ENCODE measurements around the gene ARSB.

DNA sequence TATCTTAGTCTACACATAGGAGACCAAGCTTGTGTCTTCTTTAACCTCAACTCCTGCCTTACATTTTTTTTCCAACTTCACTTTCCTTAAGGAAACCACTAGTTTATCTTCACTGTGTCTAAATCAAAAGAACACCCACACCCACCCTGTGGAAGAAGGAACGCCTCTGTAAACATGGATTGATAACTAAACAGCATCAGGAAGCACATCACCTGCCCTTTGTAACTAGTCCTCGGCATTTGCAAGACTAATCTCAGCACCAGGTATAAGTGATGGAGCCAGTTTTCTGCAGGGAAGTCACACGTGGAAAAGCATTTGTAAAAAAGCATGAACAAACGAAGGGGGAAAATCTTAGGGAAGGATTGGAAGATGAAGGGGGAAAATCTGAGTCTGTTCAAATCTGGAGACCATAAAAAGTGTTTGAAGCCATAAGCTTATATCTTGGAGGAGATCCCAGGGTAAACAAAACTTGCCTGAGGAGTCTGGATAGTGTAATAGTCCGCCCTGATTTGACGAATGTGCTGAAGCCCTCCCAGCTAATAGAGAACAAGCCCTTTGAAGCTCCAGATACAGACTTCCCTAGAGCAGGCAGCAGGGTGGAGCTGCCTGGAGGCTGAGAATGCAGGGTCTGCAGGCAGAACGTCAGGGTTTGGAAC, 219.2 kb downstream of the ARSB start:
- TF ChIP-seq, protein P1, sequence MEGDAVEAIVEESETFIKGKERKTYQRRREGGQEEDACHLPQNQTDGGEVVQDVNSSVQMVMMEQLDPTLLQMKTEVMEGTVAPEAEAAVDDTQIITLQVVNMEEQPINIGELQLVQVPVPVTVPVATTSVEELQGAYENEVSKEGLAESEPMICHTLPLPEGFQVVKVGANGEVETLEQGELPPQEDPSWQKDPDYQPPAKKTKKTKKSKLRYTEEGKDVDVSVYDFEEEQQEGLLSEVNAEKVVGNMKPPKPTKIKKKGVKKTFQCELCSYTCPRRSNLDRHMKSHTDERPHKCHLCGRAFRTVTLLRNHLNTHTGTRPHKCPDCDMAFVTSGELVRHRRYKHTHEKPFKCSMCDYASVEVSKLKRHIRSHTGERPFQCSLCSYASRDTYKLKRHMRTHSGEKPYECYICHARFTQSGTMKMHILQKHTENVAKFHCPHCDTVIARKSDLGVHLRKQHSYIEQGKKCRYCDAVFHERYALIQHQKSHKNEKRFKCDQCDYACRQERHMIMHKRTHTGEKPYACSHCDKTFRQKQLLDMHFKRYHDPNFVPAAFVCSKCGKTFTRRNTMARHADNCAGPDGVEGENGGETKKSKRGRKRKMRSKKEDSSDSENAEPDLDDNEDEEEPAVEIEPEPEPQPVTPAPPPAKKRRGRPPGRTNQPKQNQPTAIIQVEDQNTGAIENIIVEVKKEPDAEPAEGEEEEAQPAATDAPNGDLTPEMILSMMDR (IDR thresholded peaks at IDR 0.05; ENCODE audit: low read depth, low read length): no peak
- TF ChIP-seq EZH2phosphoT487 (IDR thresholded peaks at IDR 0.05; ENCODE audit: low read depth): no peak
